Measurements from ENCODE around the gene UBR4. TPM values are rescaled to one million over a fixed set of nuclear protein-coding genes. Genes with fewer than 3 reads are reported as not detected.

The UBR4 gene
- total and polyA plus RNA-seq, 3 donors from 2014 or later: 301 to 708 (median 613) TPM

- no peaks in the 10 kb centered on the region for H3K4me1 ChIP-seq
- no peaks in the 10 kb centered on the region for H3K36me3 ChIP-seq (ENCODE audit: low read depth, missing control alignments)
- no peaks in the 10 kb centered on the region for H3K9me3 ChIP-seq
- TF ChIP-seq POLR2A (IDR thresholded peaks at IDR 0.05) (no peak), CTCF (IDR thresholded peaks at IDR 0.05) (no peak)
- 72 to 74% methylated on average over 3 of the region's 3 CpGs for WGBS, 2 donors
- H3K27me3 ChIP-seq: no peaks in the 10 kb centered on the region
- DNase-seq: no peak
- H3K4me3 ChIP-seq: no peak overlapping the region
- H3K27ac ChIP-seq: no peak overlapping the region
- intact Hi-C loops (cut with DNase I; ENCODE audit: low total_unique reads): no loop called here
These were observed 44.6 kb downstream of the UBR4 start for GRCh38 chr1:19165501-19165900.

- TF ChIP-seq POLR2A (IDR thresholded peaks at IDR 0.05): no peak
- TF ChIP-seq CTCF (IDR thresholded peaks at IDR 0.05): no peak
- no peaks in the 10 kb centered on the region for H3K9me3 ChIP-seq
- intact Hi-C loops (cut with DNase I; ENCODE audit: low total_unique reads): no loop called here
- H3K27ac ChIP-seq: no peak overlapping the region
- H3K4me1 ChIP-seq: no peaks in the 10 kb centered on the region
- no peaks in the 10 kb centered on the region for H3K27me3 ChIP-seq
- DNase-seq: no peak
- no peaks in the 10 kb centered on the region for H3K36me3 ChIP-seq (ENCODE audit: low read depth, missing control alignments)
- 83 to 87% methylated on average over 10 of the region's 10 CpGs for whole genome bisulfite sequencing, 2 donors
- no peak overlapping the region for H3K4me3 ChIP-seq
These were observed 45.6 kb downstream of the UBR4 start for GRCh38 chr1:19164274-19165015.

GRCh38 chr1:19163261-19163660 is 46.8 kb downstream of the UBR4 start:
- H3K27ac ChIP-seq: no peak overlapping the region
- DNase-seq: no peak
- WGBS, 2 donors: 76 to 91% methylated on average over 1 of the region's 1 CpG

DNA sequence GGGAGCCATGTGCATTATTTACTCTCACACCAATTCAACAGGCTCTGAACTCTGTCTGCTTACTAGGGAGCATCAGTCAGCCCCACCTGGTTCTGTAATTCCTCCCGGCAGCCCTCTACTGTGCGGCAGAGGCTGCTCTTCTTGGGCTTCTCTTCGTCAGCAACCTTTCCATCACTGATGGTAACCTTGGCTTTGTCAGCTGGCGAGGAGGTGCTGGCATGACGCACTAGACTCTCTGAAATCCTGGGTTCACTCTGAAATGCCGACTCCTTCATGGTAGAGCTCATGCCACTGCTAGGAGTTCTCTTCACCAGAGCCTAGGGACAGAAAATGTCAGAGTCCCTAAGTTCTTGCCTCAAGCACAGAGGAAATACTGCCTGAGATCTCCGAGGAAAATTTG is 49.2 kb downstream of the UBR4 start:
- Histone ChIP-seq H3K27me3 (no peaks in the 10 kb centered on the region), H3K27ac (no peak overlapping the region), H3K4me3 (no peak overlapping the region), H3K4me1 (no peaks in the 10 kb centered on the region), H3K36me3 (ENCODE audit: low read depth, missing control alignments) (no peaks in the 10 kb centered on the region), H3K9me3 (no peaks in the 10 kb centered on the region)
- intact Hi-C loops (cut with DNase I; ENCODE audit: low total_unique reads): no loop called here
- DNase-seq: no peak
- TF ChIP-seq POLR2A (IDR thresholded peaks at IDR 0.05) (no peak), CTCF (IDR thresholded peaks at IDR 0.05) (no peak)
- 87 to 93% methylated on average over 7 of the region's 7 CpGs for WGBS, 2 donors

More at GRCh38 chr1:19163261-19163660, 46.8 kb downstream of the UBR4 start:
- Histone ChIP-seq H3K27me3 (no peaks in the 10 kb centered on the region), H3K4me1 (no peaks in the 10 kb centered on the region), H3K9me3 (no peaks in the 10 kb centered on the region), H3K4me3 (no peak overlapping the region), H3K36me3 (ENCODE audit: low read depth, missing control alignments) (no peaks in the 10 kb centered on the region)
- intact Hi-C loops (cut with DNase I; ENCODE audit: low total_unique reads): no loop called here
- TF ChIP-seq POLR2A (IDR thresholded peaks at IDR 0.05) (no peak), CTCF (IDR thresholded peaks at IDR 0.05) (no peak)

DNA sequence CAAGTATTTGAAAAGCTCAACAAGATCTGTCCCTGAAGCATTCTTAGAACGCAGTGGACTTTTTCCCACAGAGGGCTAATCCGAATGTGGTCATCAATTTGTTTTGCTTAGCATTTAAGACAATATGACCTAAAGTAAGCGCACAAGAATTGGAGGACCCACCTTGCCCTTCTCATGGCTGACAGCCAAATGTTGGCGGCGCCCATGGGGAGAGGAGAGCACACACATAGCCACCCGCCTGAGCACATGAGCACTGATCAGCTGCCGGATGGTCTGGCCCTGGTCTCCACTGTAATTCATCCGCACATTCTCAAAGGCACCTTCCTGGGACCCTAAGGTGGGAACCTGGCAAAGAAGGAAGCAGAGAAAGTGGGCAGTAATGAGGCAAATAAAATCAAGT is 52.4 kb downstream of the UBR4 start:
- no peak for DNase-seq
- 83 to 89% methylated on average over 8 of the region's 8 CpGs for WGBS, 2 donors
- H3K4me1 ChIP-seq: no peaks in the 10 kb centered on the region
- no peaks in the 10 kb centered on the region for H3K9me3 ChIP-seq
- H3K27me3 ChIP-seq: no peaks in the 10 kb centered on the region
- intact Hi-C loops (cut with DNase I; ENCODE audit: low total_unique reads): no loop called here
- H3K4me3 ChIP-seq: no peak overlapping the region
- TF ChIP-seq POLR2A (IDR thresholded peaks at IDR 0.05): no peak
- no peak for TF ChIP-seq CTCF (IDR thresholded peaks at IDR 0.05)
- H3K36me3 ChIP-seq (ENCODE audit: low read depth, missing control alignments): no peaks in the 10 kb centered on the region
- no peak overlapping the region for H3K27ac ChIP-seq
